Inferior parietal cortex (tissue), 1 donor: Measurements from ENCODE around the gene CALD1.
A peak's percentile ranks its signal among the peaks of the same experiment; 100 is the strongest.

Experiments used
- DNase-seq: peaks from one replicate; pipeline ENCODE4 v3.0.0-alpha.2; 2016; ENCODE audit errors: extremely low spot score

Gene CALD1

GRCh38 chr7:134778941-134779740 is at the start of gene CALD1:
TSS of gene CALD1 (plus strand) at chr7:134779634. CDS start at chr7:134867734, 88,100 bp downstream.
- DNase-seq = no peak

GRCh38 chr7:134729895-134730294 is 49.5 kb upstream of the CALD1 start:
- no peak for DNase-seq

- DNase-seq = no peak
Measured at GRCh38 chr7:134730411-134730829, 49.0 kb upstream of the CALD1 start.

- DNase-seq = no peak
Measured at GRCh38 chr7:134731616-134732015, 47.8 kb upstream of the CALD1 start.

GRCh38 chr7:134732728-134733127 is 46.7 kb upstream of the CALD1 start:
- no peak for DNase-seq

- no peak for DNase-seq
Measured at GRCh38 chr7:134736381-134736780, 43.1 kb upstream of the CALD1 start.

GRCh38 chr7:134737566-134738345 is 41.7 kb upstream of the CALD1 start:
- DNase-seq = no peak

- DNase-seq = no peak
Measured at GRCh38 chr7:134739362-134739761, 40.1 kb upstream of the CALD1 start.

GRCh38 chr7:134740376-134740775 is 39.1 kb upstream of the CALD1 start:
- DNase-seq = no peak

GRCh38 chr7:134741907-134742635 is 37.4 kb upstream of the CALD1 start:
- no peak for DNase-seq

- DNase-seq = no peak
Measured at GRCh38 chr7:134742688-134743350, 36.6 kb upstream of the CALD1 start.

GRCh38 chr7:134744569-134744968 is 34.9 kb upstream of the CALD1 start:
- no peak for DNase-seq

- no peak for DNase-seq
Measured at GRCh38 chr7:134747326-134747725, 32.1 kb upstream of the CALD1 start.

- peak; percentile 62 for DNase-seq
Measured at GRCh38 chr7:134750083-134751062, 29.1 kb upstream of the CALD1 start.

- DNase-seq = no peak
Measured at GRCh38 chr7:134752006-134752760, 27.3 kb upstream of the CALD1 start.

GRCh38 chr7:134755422-134756022 is 23.9 kb upstream of the CALD1 start:
- DNase-seq = no peak

- no peak for DNase-seq
Measured at GRCh38 chr7:134757938-134758337, 21.5 kb upstream of the CALD1 start.

GRCh38 chr7:134758981-134759380 is 20.5 kb upstream of the CALD1 start:
- no peak for DNase-seq

GRCh38 chr7:134761266-134761665 is 18.2 kb upstream of the CALD1 start:
- no peak for DNase-seq
